Fibroblast of skin of scalp (primary cell): ENCODE results near the gene RIOK1. TPM values are rescaled to one million over a fixed set of nuclear protein-coding genes. Genes with fewer than 3 reads are reported as not detected.
"Not testable (repeated sequence)": the region's sequence is repeated elsewhere in the genome, so short reads cannot be mapped to it uniquely, and the experiment has no call there.

Experiments
- DNase-seq: peaks from one replicate; pipeline ENCODE4 v3.0.0-alpha.2; 2013
- polyA plus RNA-seq, 2 experiments: library from polyadenylated mRNA; unstranded; fragments of 120-200 nt; gene quantifications; one replicate each; pipeline ENCODE4 v1.2.1, GENCODE V29; 2013; ENCODE audit not compliant: insufficient read length in 2 of 2

Gene RIOK1
- 20.0 TPM for polyA plus RNA-seq (2013, experiment 1 of 2; ENCODE audit: insufficient read length)
- 20.8 TPM for polyA plus RNA-seq (2013, experiment 2 of 2; ENCODE audit: insufficient read length)

GRCh38 chr6:7389451-7390225 lies at the start of gene RIOK1, which contains the start of gene CAGE1:
TSS of gene RIOK1 (plus strand) at chr6:7389808. CDS start at chr6:7390003, 195 bp downstream.
TSS of gene CAGE1 (minus strand) at chr6:7389742. CDS start at chr6:7387173, 2,569 bp downstream.
- peak; percentile 96 for DNase-seq

- DNase-seq, result no peak
These were observed 48.3 kb upstream of the RIOK1 start for GRCh38 chr6:7341271-7341670.

- peak; percentile 36 for DNase-seq
These were observed 47.4 kb upstream of the RIOK1 start for GRCh38 chr6:7341989-7342742.

- no peak for DNase-seq
These were observed 45.8 kb upstream of the RIOK1 start for GRCh38 chr6:7343546-7344475.

- DNase-seq, result peak; percentile 40
These were observed 44.7 kb upstream of the RIOK1 start for GRCh38 chr6:7344773-7345450.

- DNase-seq, result not testable (repeated sequence)
These were observed 42.0 kb upstream of the RIOK1 start for GRCh38 chr6:7347551-7347997.

GRCh38 chr6:7350591-7350990 lies 39.0 kb upstream of the RIOK1 start:
- not testable (repeated sequence) for DNase-seq

- not testable (repeated sequence) for DNase-seq
These were observed 37.7 kb upstream of the RIOK1 start for GRCh38 chr6:7351916-7352315.

- DNase-seq, result no peak
These were observed 22.2 kb upstream of the RIOK1 start for GRCh38 chr6:7367408-7367807.

GRCh38 chr6:7373739-7374138 lies 15.9 kb upstream of the RIOK1 start:
- peak; percentile 11 for DNase-seq

- DNase-seq, result no peak
These were observed 11.6 kb upstream of the RIOK1 start for GRCh38 chr6:7377961-7378360.

- no peak for DNase-seq
These were observed 10.9 kb upstream of the RIOK1 start for GRCh38 chr6:7378740-7379139.

GRCh38 chr6:7381092-7381491 lies 8.5 kb upstream of the RIOK1 start:
- DNase-seq, result no peak

GRCh38 chr6:7389162-7389450 lies 502 bp upstream of the RIOK1 start:
- no peak for DNase-seq

- no peak for DNase-seq
These were observed 744 bp downstream of the RIOK1 start for GRCh38 chr6:7390226-7390878.

GRCh38 chr6:7391151-7391550 lies 1.5 kb downstream of the RIOK1 start:
- DNase-seq, result no peak

GRCh38 chr6:7392402-7392801 lies 2.8 kb downstream of the RIOK1 start:
- DNase-seq, result no peak

- DNase-seq, result no peak
These were observed 11.5 kb downstream of the RIOK1 start for GRCh38 chr6:7401075-7401474.

- DNase-seq, result no peak
These were observed 13.1 kb downstream of the RIOK1 start for GRCh38 chr6:7402716-7403115.

GRCh38 chr6:7404546-7404945 lies 14.9 kb downstream of the RIOK1 start:
- DNase-seq, result no peak

- no peak for DNase-seq
These were observed 17.1 kb downstream of the RIOK1 start for GRCh38 chr6:7406743-7407142.
